ENCODE data around the gene CLEC4F.

The CLEC4F gene

DNA sequence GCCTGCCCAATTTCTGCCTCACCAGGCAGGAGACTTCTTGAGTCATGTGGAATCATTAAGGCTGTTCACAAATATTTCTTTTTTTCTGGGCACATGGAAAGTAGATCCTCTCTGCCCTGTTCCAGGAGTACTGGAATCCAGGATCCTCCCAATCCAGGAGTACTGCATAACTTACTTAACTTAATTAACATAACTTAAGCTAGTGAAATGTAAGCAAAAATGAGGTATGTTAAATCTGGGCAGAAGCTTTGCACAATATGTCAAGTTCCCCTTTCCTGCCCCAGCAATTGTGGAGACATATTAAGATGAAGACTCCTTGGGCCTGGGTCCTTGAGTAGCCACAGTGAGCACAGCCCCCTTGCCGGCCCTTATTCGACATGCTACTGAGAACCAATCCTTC lies 12.0 kb upstream of the CLEC4F start:
- no peak overlapping the region for H3K27ac ChIP-seq
- TF ChIP-seq CTCF (conservative IDR thresholded peaks at IDR 0.05): no peak

DNA sequence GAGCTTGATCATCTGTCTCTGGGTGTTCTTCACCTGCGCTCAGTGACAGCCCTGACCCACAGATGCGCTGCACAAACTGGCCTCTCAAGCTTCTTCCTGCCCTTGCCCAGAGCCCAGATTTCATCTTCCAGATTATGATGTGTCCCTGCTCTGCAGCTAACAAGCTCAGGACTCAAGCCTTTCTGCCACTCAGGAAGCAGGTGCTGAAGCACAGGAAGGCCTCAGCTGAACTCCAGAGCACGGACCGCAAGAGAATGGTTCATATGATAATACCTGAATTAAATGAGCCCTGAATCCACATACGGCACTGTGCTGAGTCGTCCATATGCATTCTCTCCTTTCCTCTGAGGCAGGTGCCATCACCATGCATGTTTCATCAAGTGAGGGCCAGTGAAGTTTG lies 11.5 kb upstream of the CLEC4F start:
- TF ChIP-seq ZFX (IDR thresholded peaks at IDR 0.05) (no peak), CTCF (conservative IDR thresholded peaks at IDR 0.05) (no peak)
- no peak overlapping the region for H3K27ac ChIP-seq

DNA sequence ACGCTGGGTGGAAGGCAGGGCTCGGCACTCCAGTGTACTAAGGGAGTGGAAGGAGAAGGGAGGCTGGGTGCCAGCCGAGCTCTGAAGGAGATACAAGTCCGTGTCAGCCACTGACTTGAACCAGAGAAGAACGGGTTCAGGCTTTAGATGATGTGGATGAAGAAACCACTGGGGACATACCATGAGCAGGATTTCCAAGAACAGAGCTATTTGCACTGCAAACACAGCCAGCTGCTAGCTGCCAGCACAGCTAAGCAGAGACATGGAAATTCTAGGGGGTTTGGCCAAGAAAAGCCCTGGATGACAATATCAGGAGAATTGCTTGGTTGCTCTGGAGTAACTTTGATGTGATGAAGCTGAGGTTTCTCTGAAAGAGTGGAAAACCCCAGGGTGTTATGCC lies 10.0 kb upstream of the CLEC4F start:
- no peak overlapping the region for H3K27ac ChIP-seq
- TF ChIP-seq CTCF (conservative IDR thresholded peaks at IDR 0.05): no peak
- TF ChIP-seq ZFX (IDR thresholded peaks at IDR 0.05): no peak

DNA sequence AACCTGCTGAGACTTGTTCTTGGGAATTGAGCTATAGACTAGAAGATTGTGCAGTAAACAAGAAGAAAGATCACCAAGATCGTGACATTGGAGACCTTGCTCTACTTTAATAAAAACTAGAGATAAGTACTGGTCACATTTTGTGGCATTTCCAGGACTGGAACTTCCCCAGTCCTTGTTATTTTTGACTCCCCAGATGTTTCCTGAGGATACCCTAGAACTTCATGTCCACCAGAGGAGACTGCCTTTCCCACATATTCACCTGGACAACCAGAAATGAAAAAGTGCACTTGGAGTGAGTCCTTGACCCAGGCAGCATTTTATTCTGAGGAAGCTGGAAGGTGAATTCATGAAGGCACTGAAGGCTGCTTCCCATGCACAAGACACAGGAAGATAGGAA lies 9.5 kb upstream of the CLEC4F start:
- H3K27ac ChIP-seq: no peak overlapping the region
- no peak for TF ChIP-seq CTCF (conservative IDR thresholded peaks at IDR 0.05)
- TF ChIP-seq ZFX (IDR thresholded peaks at IDR 0.05): no peak

- H3K27ac ChIP-seq: no peak overlapping the region
- TF ChIP-seq ZFX (IDR thresholded peaks at IDR 0.05) (no peak), CTCF (conservative IDR thresholded peaks at IDR 0.05) (no peak)
These were observed 8.8 kb upstream of the CLEC4F start for GRCh38 chr2:70828914-70829824.

DNA sequence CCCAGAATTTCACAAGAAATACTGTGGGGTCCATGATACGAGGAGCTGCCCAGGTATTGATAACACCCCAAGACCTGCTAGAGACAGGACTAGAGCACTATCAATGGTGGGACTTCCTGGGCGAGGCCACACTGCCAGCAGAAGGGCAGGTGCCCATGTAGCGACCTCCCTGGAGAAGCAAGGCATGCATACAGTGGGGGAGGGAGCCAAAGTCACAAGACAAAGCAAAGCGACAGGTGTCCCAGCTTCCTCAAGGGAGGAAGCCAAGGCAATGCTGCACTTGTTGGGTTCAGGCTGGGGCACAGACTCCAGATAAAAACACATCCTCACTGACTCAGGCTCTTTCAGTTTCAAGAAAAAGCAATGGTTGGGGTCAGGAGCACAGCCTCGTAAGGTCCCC lies 7.7 kb upstream of the CLEC4F start:
- H3K27ac ChIP-seq: no peak overlapping the region
- TF ChIP-seq CTCF (conservative IDR thresholded peaks at IDR 0.05) (no peak), ZFX (IDR thresholded peaks at IDR 0.05) (no peak)

DNA sequence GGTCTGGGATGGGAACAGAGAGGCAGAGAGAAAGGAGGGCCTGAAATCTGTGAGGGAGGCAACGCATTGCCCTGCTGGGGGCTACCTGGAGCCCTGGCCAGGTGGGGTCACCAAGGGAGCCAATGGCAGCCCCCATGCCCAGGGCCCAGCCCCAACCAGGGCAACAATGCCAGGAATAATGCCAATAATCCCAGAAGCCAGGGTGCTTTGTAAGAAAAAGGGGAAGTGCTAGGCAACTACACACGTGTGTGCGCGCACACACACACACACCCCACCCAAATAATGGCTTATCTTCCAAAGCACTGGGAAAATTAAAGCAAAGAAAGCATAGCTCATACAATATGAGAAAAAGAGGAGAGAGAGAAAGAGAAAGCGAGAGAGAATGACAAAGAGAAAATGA lies 7.0 kb upstream of the CLEC4F start:
- TF ChIP-seq CTCF (conservative IDR thresholded peaks at IDR 0.05) (no peak), ZFX (IDR thresholded peaks at IDR 0.05) (no peak)
- H3K27ac ChIP-seq: no peak overlapping the region

Data from C4-2B (cell line).